Choroid plexus epithelial cell (primary cell): Measurements from ENCODE around the gene PPP1R1B.
A peak's percentile ranks its signal among the peaks of the same experiment; 100 is the strongest.

Experiments
- DNase-seq: peaks from one replicate; pipeline ENCODE4 v3.0.0-alpha.2; 2010; ENCODE audit warnings: low read depth
- H3K4me3 ChIP-seq: 2 replicates; pipeline ENCODE4 v1.5.1; 2011; ENCODE audit warnings: low read depth, mild to moderate bottlenecking, control low read depth, low read length, moderate library complexity
- TF ChIP-seq, protein P1 (sequence below): conservative IDR thresholded peaks from 2 replicates; pipeline ENCODE4 v1.5.1; 2011; ENCODE audit warnings: low read depth, mild to moderate bottlenecking, control low read depth, inconsistent platforms, low read length, moderate library complexity

The PPP1R1B gene

DNA sequence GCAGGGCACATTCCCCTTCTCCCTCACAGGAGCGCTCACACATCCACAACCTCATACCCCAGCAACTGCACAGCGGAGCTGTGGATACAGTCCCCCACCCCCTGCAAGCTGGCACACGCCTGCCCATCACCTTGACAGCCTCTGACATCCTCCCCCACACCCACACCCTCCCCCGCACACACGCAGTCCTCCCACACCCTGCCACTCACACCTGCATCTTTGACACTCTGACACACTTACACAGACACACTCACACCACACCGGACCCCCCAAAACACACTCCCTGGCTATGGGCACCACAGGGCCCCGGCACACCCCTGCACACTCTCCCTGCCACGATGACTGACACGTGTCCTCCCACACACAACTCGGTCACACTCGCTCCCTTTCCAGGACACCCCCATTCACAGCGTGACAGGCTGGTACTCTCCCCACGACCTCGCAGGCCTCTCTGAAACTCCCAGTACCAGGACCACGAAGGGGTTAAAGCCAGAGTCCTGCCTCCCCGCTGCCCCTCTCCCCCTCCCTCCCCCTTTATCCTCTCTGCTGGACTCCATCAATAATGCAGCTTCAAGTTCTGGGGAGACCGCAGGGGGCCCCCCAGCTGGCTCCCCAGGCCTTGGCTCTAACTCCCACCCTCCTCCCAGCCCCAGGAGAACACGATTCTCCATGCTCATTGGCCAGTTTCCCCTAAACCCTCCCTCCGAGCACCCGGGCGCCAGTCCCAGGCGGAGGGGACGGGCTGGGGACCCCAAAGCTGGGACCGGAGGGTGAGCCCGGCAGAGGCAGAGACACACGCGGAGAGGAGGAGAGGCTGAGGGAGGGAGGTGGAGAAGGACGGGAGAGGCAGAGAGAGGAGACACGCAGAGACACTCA is at the start of gene PPP1R1B:
TSS of gene PPP1R1B (plus strand) at position 782 of the 876 bp plus-strand sequence. CDS start 441 bp downstream, outside the sequence.
- TF ChIP-seq, protein P1, sequence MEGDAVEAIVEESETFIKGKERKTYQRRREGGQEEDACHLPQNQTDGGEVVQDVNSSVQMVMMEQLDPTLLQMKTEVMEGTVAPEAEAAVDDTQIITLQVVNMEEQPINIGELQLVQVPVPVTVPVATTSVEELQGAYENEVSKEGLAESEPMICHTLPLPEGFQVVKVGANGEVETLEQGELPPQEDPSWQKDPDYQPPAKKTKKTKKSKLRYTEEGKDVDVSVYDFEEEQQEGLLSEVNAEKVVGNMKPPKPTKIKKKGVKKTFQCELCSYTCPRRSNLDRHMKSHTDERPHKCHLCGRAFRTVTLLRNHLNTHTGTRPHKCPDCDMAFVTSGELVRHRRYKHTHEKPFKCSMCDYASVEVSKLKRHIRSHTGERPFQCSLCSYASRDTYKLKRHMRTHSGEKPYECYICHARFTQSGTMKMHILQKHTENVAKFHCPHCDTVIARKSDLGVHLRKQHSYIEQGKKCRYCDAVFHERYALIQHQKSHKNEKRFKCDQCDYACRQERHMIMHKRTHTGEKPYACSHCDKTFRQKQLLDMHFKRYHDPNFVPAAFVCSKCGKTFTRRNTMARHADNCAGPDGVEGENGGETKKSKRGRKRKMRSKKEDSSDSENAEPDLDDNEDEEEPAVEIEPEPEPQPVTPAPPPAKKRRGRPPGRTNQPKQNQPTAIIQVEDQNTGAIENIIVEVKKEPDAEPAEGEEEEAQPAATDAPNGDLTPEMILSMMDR: no peak
- H3K4me3 ChIP-seq: peak within 1 kb of the TSS; percentile 41

DNA sequence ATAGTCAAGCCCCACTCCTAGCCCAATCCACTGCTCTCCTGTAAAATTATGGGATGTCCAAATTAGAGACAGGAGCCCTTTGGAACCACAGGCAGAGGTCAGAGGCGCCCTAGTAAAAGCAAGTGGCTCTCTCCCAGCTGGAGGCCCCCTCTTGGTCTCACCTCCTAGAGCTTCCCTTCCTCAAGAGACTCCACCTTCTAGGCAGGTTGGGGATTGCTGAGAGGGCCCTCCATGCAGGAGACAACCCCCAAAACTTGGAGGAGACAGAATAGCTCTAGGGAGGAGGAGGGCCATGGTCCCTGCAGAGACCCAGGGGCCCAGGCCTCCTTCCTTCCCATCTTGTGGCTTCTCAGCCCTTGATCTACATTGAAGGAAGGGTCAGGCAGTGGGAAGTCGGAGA is 48.5 kb upstream of the PPP1R1B start:
- TF ChIP-seq, protein P1: no peak
- DNase-seq: no peak
- H3K4me3 ChIP-seq: no peak overlapping the region

More for the DNA sequence above, at the start of gene PPP1R1B:
- DNase-seq: peak; percentile 39

DNA sequence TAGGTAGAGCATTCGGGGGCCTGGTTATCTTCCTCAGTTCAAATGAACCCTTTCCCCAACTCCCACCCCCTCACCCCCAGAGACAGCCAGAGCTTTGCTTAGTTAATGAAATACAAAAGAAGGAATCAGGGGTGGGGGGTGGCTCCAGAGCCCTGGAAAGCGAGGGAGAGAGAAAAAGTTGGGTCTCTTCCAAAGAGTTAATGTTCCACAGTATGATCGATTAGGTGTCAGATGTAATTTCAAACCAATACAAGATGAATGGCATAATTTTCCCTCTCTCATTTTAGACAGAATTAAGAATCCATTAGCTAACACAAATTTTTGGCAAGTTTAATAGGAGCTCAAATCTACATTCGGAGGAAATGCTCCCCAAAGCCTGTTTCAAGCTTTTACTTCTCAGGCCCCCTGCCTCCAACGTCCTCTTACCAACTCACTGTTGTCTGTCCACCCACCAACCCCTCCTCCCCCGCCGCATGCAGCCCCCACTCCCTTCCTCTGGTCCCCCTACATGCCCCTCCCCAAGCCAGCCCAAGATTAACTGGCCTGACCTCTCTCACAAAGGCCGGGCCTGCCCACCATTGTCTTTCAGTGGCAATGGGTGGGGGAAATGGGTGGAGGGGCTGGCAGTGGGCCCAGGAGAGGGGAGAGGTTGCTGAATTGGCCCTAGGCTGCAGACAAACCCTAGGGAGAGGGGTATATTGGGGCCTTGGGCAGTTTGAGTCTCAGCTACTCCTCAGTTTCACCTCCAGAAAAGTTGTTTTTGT is 47.3 kb upstream of the PPP1R1B start:
- TF ChIP-seq, protein P1: no peak
- H3K4me3 ChIP-seq: no peak overlapping the region
- DNase-seq: no peak

DNA sequence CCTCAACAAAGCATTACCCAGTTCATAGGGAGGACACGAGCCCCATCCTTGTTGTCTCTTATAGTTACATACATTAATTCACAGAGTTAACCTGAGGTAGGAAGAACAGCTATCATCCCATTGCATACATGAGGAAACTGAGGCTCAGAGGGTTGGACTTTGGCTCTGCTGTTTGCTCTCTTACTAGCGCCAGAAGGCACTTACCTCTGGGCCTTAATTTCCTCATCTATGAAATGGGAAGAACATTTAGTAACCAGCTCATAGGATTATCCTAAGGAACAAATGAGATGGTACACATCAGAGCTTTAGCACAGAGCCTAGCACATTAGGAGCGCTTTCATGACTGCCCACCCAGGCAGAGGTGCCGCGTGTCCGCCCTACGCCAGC is 46.7 kb upstream of the PPP1R1B start:
- no peak overlapping the region for H3K4me3 ChIP-seq
- TF ChIP-seq, protein P1: no peak
- no peak for DNase-seq

DNA sequence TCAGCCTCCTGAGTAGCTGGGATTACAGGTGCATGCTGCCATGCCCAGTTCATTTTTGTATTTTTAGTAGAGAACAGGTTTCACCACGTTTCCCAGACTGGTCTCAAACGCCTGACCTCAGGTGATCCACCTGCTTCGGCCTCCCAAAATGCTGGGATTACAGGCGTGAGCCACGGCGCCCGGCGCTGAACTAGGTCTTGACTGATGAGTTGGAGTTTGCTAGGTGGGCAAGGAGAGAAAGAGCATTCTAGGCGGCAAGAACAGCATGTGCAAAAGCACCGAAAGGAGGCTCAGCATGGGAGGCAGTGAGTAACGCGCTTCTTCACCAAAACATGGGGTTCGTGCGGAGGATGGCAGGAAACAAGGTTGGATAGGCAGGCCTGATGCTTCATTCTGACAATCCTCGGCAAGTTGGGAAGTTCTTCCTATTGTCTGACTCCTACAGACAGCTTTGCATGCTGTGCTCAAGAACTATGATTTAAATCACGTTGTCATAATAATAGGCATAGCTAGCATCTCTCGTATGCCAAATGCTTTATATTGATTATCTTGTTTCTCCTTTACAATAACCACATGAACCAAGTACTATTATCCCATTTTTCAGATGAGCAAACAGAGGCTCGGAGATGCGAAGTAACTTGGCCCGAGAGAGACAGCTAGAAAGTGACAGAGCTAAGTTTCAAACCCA is 45.5 kb upstream of the PPP1R1B start:
- TF ChIP-seq, protein P1: no peak
- no peak overlapping the region for H3K4me3 ChIP-seq
- no peak for DNase-seq

DNA sequence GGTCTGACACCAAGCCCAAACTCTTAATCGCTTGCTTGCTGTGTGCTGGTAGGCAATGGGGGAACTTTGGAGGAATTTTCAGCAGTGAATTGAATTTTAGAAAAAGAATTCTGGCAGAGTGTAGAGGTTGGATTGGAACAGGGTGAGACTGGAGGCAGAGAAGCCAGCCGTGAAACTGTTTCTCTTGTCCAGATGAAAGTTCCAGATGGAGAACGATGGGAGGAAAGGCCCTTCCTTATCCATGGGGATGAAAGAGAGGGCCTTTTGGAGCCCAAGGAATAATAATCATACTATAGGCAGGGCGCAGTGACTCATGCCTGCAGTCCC is 45.0 kb upstream of the PPP1R1B start:
- TF ChIP-seq, protein P1: no peak
- DNase-seq: no peak
- H3K4me3 ChIP-seq: no peak overlapping the region
